H1 (cell line): ENCODE measurements around the gene TLE2. TPM values are rescaled to one million over a fixed set of nuclear protein-coding genes. Genes with fewer than 3 reads are reported as not detected.
A peak's percentile ranks its signal among the peaks of the same experiment; 100 is the strongest.

ENCODE experiments used
- CTCF ChIA-PET: fragments of 300-600 bp; sonication (Branson Sonifier 250); formaldehyde crosslinking; loops from one replicate; lab custom pipeline; 2021; ENCODE audit not compliant: partially characterized antibody; lab: Charles Lee
- POLR2A ChIA-PET: fragments of 300-600 bp; sonication (Branson Sonifier 250); formaldehyde crosslinking; loops from one replicate; lab custom pipeline; 2021; ENCODE audit warnings: inconsistent platforms; ENCODE audit not compliant: partially characterized antibody; lab: Charles Lee
- DNase-seq, 2 experiments: peaks; one replicate each; pipeline versions ENCODE4 v3.0.0 to v3.0.0-alpha.2; 2010 to 2022; ENCODE audit warnings: low spot score in 2 of 2, low read depth in 1 of 2, mixed read lengths in 1 of 2
- FAIRE-seq: peaks from 2 replicates; lab custom pipeline; 2011; peaks lifted over from hg19 to GRCh38; lab: Jason Lieb, UNC
- H2AFZ ChIP-seq: 2 replicates; pipeline ENCODE4 v1.8.1; 2012; ENCODE audit warnings: low read length, inconsistent platforms
- H2AK5ac ChIP-seq: 2 replicates; pipeline ENCODE4 v1.6.1; 2013; ENCODE audit warnings: low read depth, low read length
- H2BK120ac ChIP-seq: replicated peaks from 2 replicates; pipeline ENCODE3; 2013; ENCODE audit warnings: low read depth, low read length, inconsistent platforms
- H2BK12ac ChIP-seq: 2 replicates; pipeline ENCODE4 v1.6.1; 2013; ENCODE audit warnings: low read depth, low read length
- H2BK15ac ChIP-seq: 2 replicates; pipeline ENCODE4 v1.6.1; 2013; ENCODE audit warnings: low read length
- H2BK20ac ChIP-seq: 2 replicates; pipeline ENCODE4 v1.6.1; 2013; ENCODE audit warnings: low read length
- H2BK5ac ChIP-seq: 2 replicates; pipeline ENCODE4 v1.6.1; 2013; ENCODE audit warnings: low read depth, low read length
- H3K14ac ChIP-seq: 2 replicates; pipeline ENCODE4 v1.6.1; 2013; ENCODE audit warnings: inconsistent platforms; ENCODE audit not compliant: insufficient read length
- H3K18ac ChIP-seq: 2 replicates; pipeline ENCODE4 v1.6.1; 2013; ENCODE audit warnings: low read length; ENCODE audit errors: extremely low read depth
- H3K23ac ChIP-seq: 2 replicates; pipeline ENCODE4 v1.6.1; 2013; ENCODE audit warnings: inconsistent platforms; ENCODE audit not compliant: insufficient read length
- H3K23me2 ChIP-seq: 2 replicates; pipeline ENCODE4 v1.6.1; 2013; ENCODE audit warnings: low read depth, low read length
- H3K27ac ChIP-seq: 2 replicates; pipeline ENCODE4 v1.6.1; 2011; ENCODE audit warnings: low read depth, low read length, inconsistent platforms
- H3K27me3 ChIP-seq, 4 experiments: replicated peaks in 1 of 4; 1 replicate in 1 of 4; 2 replicates in 3 of 4; pipeline versions ENCODE4 v1.6.1 to v1.8.1; 2011 to 2013; ENCODE audit warnings: low read length in 3 of 4, mild to moderate bottlenecking in 3 of 4, inconsistent platforms in 2 of 4, mixed read lengths in 2 of 4, moderate library complexity in 1 of 4; ENCODE audit not compliant: control insufficient read depth in 3 of 4, insufficient read depth in 3 of 4; ENCODE audit errors: extremely low read depth in 1 of 4
- H3K36me3 ChIP-seq, 4 experiments: 2 replicates each; pipeline versions ENCODE4 v1.6.1 to v1.8.1; 2011 to 2013; ENCODE audit warnings: mild to moderate bottlenecking in 4 of 4, low read length in 3 of 4, moderate library complexity in 2 of 4, control low read depth in 1 of 4, inconsistent platforms in 1 of 4; ENCODE audit not compliant: insufficient read depth in 4 of 4, control insufficient read depth in 2 of 4
- H3K4ac ChIP-seq: replicated peaks from 2 replicates; pipeline ENCODE3; 2013; ENCODE audit warnings: low read length, low read depth, mixed read lengths, inconsistent platforms; ENCODE audit not compliant: insufficient read length
- H3K4me1 ChIP-seq, 4 experiments: replicated peaks in 1 of 4; 1 replicate in 1 of 4; 2 replicates in 3 of 4; pipeline versions ENCODE4 v1.6.1 to v1.8.1; 2011 to 2013; ENCODE audit warnings: low read length in 3 of 4, inconsistent platforms in 2 of 4, mixed read lengths in 1 of 4; ENCODE audit not compliant: insufficient read depth in 4 of 4, control insufficient read depth in 3 of 4
- H3K4me2 ChIP-seq, 2 experiments: 2 replicates each; pipeline versions ENCODE4 v1.6.1 to v1.8.1; 2011 to 2013; ENCODE audit warnings: low read depth in 2 of 2, low read length in 2 of 2, control low read depth in 1 of 2, inconsistent platforms in 1 of 2, mild to moderate bottlenecking in 1 of 2; ENCODE audit not compliant: insufficient read depth in 1 of 2
- H3K4me3 ChIP-seq, 4 experiments: fragments of 200-600, 300-600 bp in 1 of 4; sonication (generic), shearing (Covaris generic), sonication (Bioruptor Twin) in 1 of 4; 2 replicates each; pipeline versions ENCODE4 v1.5.1 to v1.8.1; 2011 to 2016; ENCODE audit warnings: low read length in 4 of 4, low read depth in 3 of 4, control low read depth in 2 of 4, inconsistent platforms in 2 of 4, mild to moderate bottlenecking in 2 of 4, mixed read lengths in 1 of 4, moderate library complexity in 1 of 4; ENCODE audit not compliant: insufficient read depth in 2 of 4; ENCODE audit errors: extremely low read depth in 1 of 4
- H3K56ac ChIP-seq: replicated peaks from 2 replicates; pipeline ENCODE3; 2013; ENCODE audit warnings: low read depth, mild to moderate bottlenecking, mixed read lengths, low read length, inconsistent platforms; ENCODE audit not compliant: insufficient read length
- H3K79me1 ChIP-seq: 2 replicates; pipeline ENCODE4 v1.6.1; 2013; ENCODE audit warnings: low read depth, low read length, control low read depth
- H3K79me2 ChIP-seq, 2 experiments: 2 replicates each; pipeline versions ENCODE4 v1.6.1 to v1.8.1; 2012 to 2013; ENCODE audit warnings: low read length in 2 of 2, mild to moderate bottlenecking in 2 of 2, inconsistent platforms in 1 of 2; ENCODE audit not compliant: insufficient read depth in 2 of 2, control insufficient read depth in 1 of 2
- H3K9ac ChIP-seq, 4 experiments: replicated peaks in 1 of 4; 1 replicate in 1 of 4; 2 replicates in 3 of 4; pipeline versions ENCODE4 v1.6.1 to v1.8.1; 2011 to 2013; ENCODE audit warnings: low read depth in 3 of 4, low read length in 3 of 4, control low read depth in 2 of 4, mild to moderate bottlenecking in 2 of 4, moderate library complexity in 2 of 4, inconsistent platforms in 1 of 4; ENCODE audit errors: extremely low read depth in 1 of 4
- H3K9me3 ChIP-seq, 2 experiments: 2 replicates each; pipeline versions ENCODE4 v1.6.1 to v1.8.1; 2012 to 2013; ENCODE audit warnings: mild to moderate bottlenecking in 2 of 2, moderate library complexity in 2 of 2, control low read depth in 1 of 2, inconsistent platforms in 1 of 2, low read depth in 1 of 2, low read length in 1 of 2, mixed read lengths in 1 of 2; ENCODE audit not compliant: insufficient read depth in 2 of 2
- H4K20me1 ChIP-seq, 2 experiments: replicated peaks in 1 of 2; 2 replicates each; pipeline versions ENCODE3 to v1.8.1; 2011 to 2013; ENCODE audit warnings: inconsistent platforms in 2 of 2, low read length in 2 of 2, mild to moderate bottlenecking in 1 of 2; ENCODE audit not compliant: insufficient read depth in 2 of 2, control insufficient read depth in 1 of 2
- H4K5ac ChIP-seq: 2 replicates; pipeline ENCODE4 v1.6.1; 2013; ENCODE audit warnings: low read length, low read depth, mixed read lengths, inconsistent platforms; ENCODE audit not compliant: insufficient read length
- H4K8ac ChIP-seq: 2 replicates; pipeline ENCODE4 v1.8.0; 2013; ENCODE audit warnings: mild to moderate bottlenecking, moderate library complexity, low read length, inconsistent platforms; ENCODE audit not compliant: insufficient read depth; ENCODE audit errors: extremely low read depth
- H4K91ac ChIP-seq: replicated peaks from 2 replicates; pipeline ENCODE3; 2013; ENCODE audit warnings: low read length, mixed read lengths, inconsistent platforms; ENCODE audit not compliant: insufficient read length
- ATF2 ChIP-seq: IDR thresholded peaks from 2 replicates; pipeline ENCODE4 v1.6.1; 2012; ENCODE audit warnings: low read length, inconsistent platforms
- CHD1 ChIP-seq: IDR thresholded peaks from 2 replicates; pipeline ENCODE4 v1.6.1; 2012; ENCODE audit warnings: low read depth, low read length, improper control_type of control experiment
- CREB1 ChIP-seq: IDR thresholded peaks from 2 replicates; pipeline ENCODE4 v1.6.1; 2012; ENCODE audit warnings: inconsistent platforms
- JUN ChIP-seq: IDR thresholded peaks from 2 replicates; pipeline ENCODE4 v1.6.1; 2011; ENCODE audit warnings: low read depth, mild to moderate bottlenecking, improper control_type of control experiment, low read length
- MAFK ChIP-seq: IDR thresholded peaks from 2 replicates; pipeline ENCODE4 v1.6.1; 2012; ENCODE audit warnings: low read depth, mild to moderate bottlenecking, improper control_type of control experiment, low read length
- NRF1 ChIP-seq: IDR thresholded peaks from 2 replicates; pipeline ENCODE4 v1.6.1; 2011; ENCODE audit warnings: mild to moderate bottlenecking, low read depth, low read length, improper control_type of control experiment
- PHF8 ChIP-seq: fragments of 200-600 bp; sonication (generic); conservative IDR thresholded peaks from 2 replicates; pipeline ENCODE4 v1.7.1; 2012; ENCODE audit warnings: low read depth, mild to moderate bottlenecking, inconsistent platforms, low read length, moderate library complexity
- SIN3A ChIP-seq, 2 experiments: IDR thresholded peaks in 1 of 2; conservative IDR thresholded peaks in 1 of 2; 2 replicates each; pipeline ENCODE4 v1.6.1; 2011 to 2012; ENCODE audit warnings: low read length in 2 of 2, improper control_type of control experiment in 1 of 2, low read depth in 1 of 2, mild to moderate bottlenecking in 1 of 2
- ZNF274 ChIP-seq: IDR thresholded peaks from 2 replicates; pipeline ENCODE4 v1.7.0; 2012; ENCODE audit warnings: low read length, borderline replicate concordance; ENCODE audit errors: extremely low read depth
- WGBS, 2 experiments: shearing (Covaris generic) in 1 of 2; methylation state at CpG; one replicate each; pipeline versions ENCODE4 v1.1.6 to v1.1.7; 2013 to 2015; ENCODE audit warnings: low lambda C conversion rate in 2 of 2, mixed read lengths in 2 of 2, inconsistent platforms in 1 of 2, low coverage in 1 of 2, missing lambda C conversion rate in 1 of 2; ENCODE audit not compliant: insufficient replicate concordance in 2 of 2, insufficient coverage in 1 of 2, insufficient read length in 1 of 2; ENCODE audit errors: extremely low coverage in 1 of 2, missing lambda C conversion rate in 1 of 2; 5-methylcytosine and 5-hydroxymethylcytosine counted together
- polyA plus RNA-seq, 7 experiments: library from polyadenylated mRNA; depleted of rRNA in 3 of 7; stranded (reverse) in 5 of 7; unstranded in 2 of 7; fragments of >200 nt in 5 of 7; fragments of 200-250 nt in 2 of 7; gene quantifications; 1 replicate in 5 of 7; 2 replicates in 1 of 7; 4 replicates in 1 of 7; pipeline versions ENCODE4 v1.2.1 to v1.2.3, GENCODE V29; 2011 to 2013; ENCODE audit warnings: missing spikeins in 2 of 7, mixed read lengths in 2 of 7
- total RNA-seq: library from RNA; stranded (reverse); fragmentation: NEBNext Ultra II Directional; extraction: Animal tissue kit (Norgen Biotek cat#: 25700); gene quantifications from 2 replicates; pipeline ENCODE4 v1.2.1, GENCODE V29; 2021

Gene TLE2
- total and polyA plus RNA-seq, 2 of the 8 experiments (the other 6 are each of a cell fraction or from before 2014, with no cell fraction given), result 8.0 to 11.5 TPM

- no peak overlapping the region for H3K4me3 ChIP-seq
- no peak overlapping the region for H2AFZ ChIP-seq
- no peaks in the 10 kb centered on the region for H3K79me2 ChIP-seq
- H3K9ac ChIP-seq, result no peak overlapping the region
- H3K14ac ChIP-seq, result no peak overlapping the region
- ChIA-PET POLR2A (interaction anchor here (0.8 to 2.0 kb wide), 3 partner anchors 9 to 44 kb away, joined by 3 to 4 read pairs (median 3); no protein-coding TSS in a partner anchor), CTCF (interaction anchor here (0.8 to 1.6 kb wide), 3 partner anchors 53 to 144 kb away, joined by 3 to 5 read pairs (median 3); no protein-coding TSS in a partner anchor)
- peak overlapping the region; percentile 3 for H4K91ac ChIP-seq
- WGBS, 2 experiments, result 38% methylated on average over 10 of the region's 10 CpGs; no CpG with 5 or more reads in 1 of the 2 experiments
- no peak overlapping the region for H4K5ac ChIP-seq
- no peaks in the 10 kb centered on the region for H3K36me3 ChIP-seq
- no peak overlapping the region for H2BK20ac ChIP-seq
- FAIRE-seq, result no peak
- no peak overlapping the region for H3K23ac ChIP-seq
- H3K23me2 ChIP-seq, result peaks cover 2% of the 10 kb centered on the region; the same call in 1 of the 2 replicates
- H2AK5ac ChIP-seq, result no peak overlapping the region; the same call in 1 of the 2 replicates
- peaks cover 0 to 5% (median 3%) of the 10 kb centered on the region in 4 experiments; a peak in 2 of 7 replicates for H3K27me3 ChIP-seq
- H3K4ac ChIP-seq, result no peak overlapping the region
- no peaks in the 10 kb centered on the region for H3K79me1 ChIP-seq
- no peak overlapping the region for H3K56ac ChIP-seq
- H2BK12ac ChIP-seq, result peak overlapping the region; percentile 98
- H2BK15ac ChIP-seq, result 0 out of 2 replicates have a peak overlapping the region, but pooled peaks have one; percentile 19
- H3K27ac ChIP-seq, result no peak overlapping the region
- H3K9me3 ChIP-seq, result no peaks in the 10 kb centered on the region
- peak overlapping the region; percentile 83; the same call in 1 of the 2 replicates for H3K18ac ChIP-seq
- H2BK120ac ChIP-seq, result no peak overlapping the region
- no peak overlapping the region for H4K8ac ChIP-seq
- no peak for DNase-seq
- peak overlapping the region; percentile 18 to 53; a peak in 2 of 4 replicates for H3K4me2 ChIP-seq
- H4K20me1 ChIP-seq, result no peaks in the 10 kb centered on the region
- peaks cover 3 to 30% (median 23%) of the 10 kb centered on the region in 4 experiments for H3K4me1 ChIP-seq
- peak overlapping the region; percentile 82; the same call in 1 of the 2 replicates for H2BK5ac ChIP-seq
- TF ChIP-seq MAFK (no peak), JUN (no peak), ATF2 (no peak), SIN3A (conservative IDR thresholded peaks at IDR 0.05 in 1 of 2, IDR thresholded peaks at IDR 0.05 in 1 of 2; ENCODE audit: low read depth in 1 of 2, low read length in 2 of 2) (no peak), CREB1 (no peak), ZNF274 (no peak), PHF8 (no peak), NRF1 (no peak), CHD1 (no peak)
Measured at GRCh38 chr19:2982983-2983350, 46.1 kb downstream of the TLE2 start.
